IMR-90 (cell line): ENCODE measurements around the gene PREP.

Source experiments
- CEBPB ChIP-seq: IDR thresholded peaks from 2 replicates; pipeline ENCODE4 v1.6.1; 2012; ENCODE audit warnings: low read depth, low read length, improper control_type of control experiment
- CHD1 ChIP-seq: IDR thresholded peaks from 2 replicates; pipeline ENCODE4 v1.6.1; 2012; ENCODE audit warnings: low read depth, low read length, improper control_type of control experiment
- CTCF ChIP-seq: conservative IDR thresholded peaks from 2 replicates; pipeline ENCODE4 v1.5.1; 2012; ENCODE audit warnings: mild to moderate bottlenecking, low read depth, low read length, improper control_type of control experiment
- MAFK ChIP-seq: IDR thresholded peaks from 2 replicates; pipeline ENCODE4 v1.6.1; 2012; ENCODE audit warnings: low read depth, low read length, improper control_type of control experiment
- MAZ ChIP-seq: IDR thresholded peaks from 2 replicates; pipeline ENCODE4 v1.6.1; 2012; ENCODE audit warnings: low read depth, mild to moderate bottlenecking, low read length, improper control_type of control experiment, moderate library complexity, borderline replicate concordance
- MXI1 ChIP-seq: IDR thresholded peaks from 2 replicates; pipeline ENCODE4 v1.6.1; 2012; ENCODE audit warnings: low read depth, mild to moderate bottlenecking, low read length, moderate library complexity, borderline replicate concordance
- NFE2L2 ChIP-seq: fragments of 150-350 bp; IDR thresholded peaks from 2 replicates; pipeline ENCODE4 v1.6.1; 2016; ENCODE audit warnings: low read depth, mild to moderate bottlenecking, low read length
- POLR2A ChIP-seq: IDR thresholded peaks from 2 replicates; pipeline ENCODE4 v1.6.1; 2012; ENCODE audit warnings: mild to moderate bottlenecking, low read depth, low read length
- RAD21 ChIP-seq: IDR thresholded peaks from 2 replicates; pipeline ENCODE4 v1.6.1; 2012; ENCODE audit warnings: low read length, improper control_type of control experiment
- USF2 ChIP-seq: fragments of 150-350 bp; IDR thresholded peaks from 2 replicates; pipeline ENCODE4 v1.6.1; 2017; ENCODE audit warnings: mild to moderate bottlenecking, antibody characterized with exemption, low read length, low read depth

GRCh38 chr6:105235155-105235554, 167.7 kb downstream of the PREP start:
- no peak for TF ChIP-seq MAFK
- no peak for TF ChIP-seq CTCF
- TF ChIP-seq POLR2A: no peak
- no peak for TF ChIP-seq CHD1
- TF ChIP-seq RAD21: no peak
- TF ChIP-seq MXI1: no peak
- TF ChIP-seq MAZ: no peak
- TF ChIP-seq CEBPB: no peak
- TF ChIP-seq NFE2L2: no peak
- TF ChIP-seq USF2: no peak
